Progenitor cell of endocrine pancreas (in vitro differentiated cells): ENCODE results near the gene CDH11. TPM values are rescaled to one million over a fixed set of nuclear protein-coding genes. Genes with fewer than 3 reads are reported as not detected.

ENCODE experiments used
- DNase-seq: peaks from one replicate; pipeline ENCODE4 v3.0.0; 2021; ENCODE audit warnings: low spot score; ENCODE audit not compliant: unreplicated experiment
- H3K27ac Mint-ChIP-seq: 2 replicates; pipeline ENCODE4 v1.8.0; 2021; ENCODE audit warnings: mild to moderate bottlenecking, moderate library complexity, mixed read lengths
- H3K27me3 Mint-ChIP-seq: 2 replicates; pipeline ENCODE4 v1.8.0; 2021; ENCODE audit warnings: mixed read lengths
- H3K36me3 Mint-ChIP-seq: 2 replicates; pipeline ENCODE4 v1.8.0; 2022; ENCODE audit warnings: mixed read lengths; ENCODE audit not compliant: insufficient read depth
- H3K4me1 Mint-ChIP-seq: 2 replicates; pipeline ENCODE4 v1.8.0; 2021; ENCODE audit warnings: low read depth, mixed read lengths
- H3K4me3 Mint-ChIP-seq: 2 replicates; pipeline ENCODE4 v1.8.0; 2021; ENCODE audit warnings: low read depth, mild to moderate bottlenecking, moderate library complexity, mixed read lengths
- H3K9me3 Mint-ChIP-seq: 2 replicates; pipeline ENCODE4 v1.8.0; 2021; ENCODE audit warnings: low read depth, mixed read lengths
- total RNA-seq: library from RNA; stranded (reverse); gene quantifications from 2 replicates; pipeline ENCODE4 v1.2.1, GENCODE V29; 2021
- TF ChIP-seq, protein P1 (sequence below): fragments of 200-600 bp; sonication (generic); IDR thresholded peaks from one replicate; pipeline ENCODE4 v1.5.0; 2021; ENCODE audit warnings: antibody characterized with exemption, mild to moderate bottlenecking; ENCODE audit not compliant: unreplicated experiment

CDH11 gene
- total RNA-seq, 1 donor from 2014 or later = 6.0 TPM

DNA sequence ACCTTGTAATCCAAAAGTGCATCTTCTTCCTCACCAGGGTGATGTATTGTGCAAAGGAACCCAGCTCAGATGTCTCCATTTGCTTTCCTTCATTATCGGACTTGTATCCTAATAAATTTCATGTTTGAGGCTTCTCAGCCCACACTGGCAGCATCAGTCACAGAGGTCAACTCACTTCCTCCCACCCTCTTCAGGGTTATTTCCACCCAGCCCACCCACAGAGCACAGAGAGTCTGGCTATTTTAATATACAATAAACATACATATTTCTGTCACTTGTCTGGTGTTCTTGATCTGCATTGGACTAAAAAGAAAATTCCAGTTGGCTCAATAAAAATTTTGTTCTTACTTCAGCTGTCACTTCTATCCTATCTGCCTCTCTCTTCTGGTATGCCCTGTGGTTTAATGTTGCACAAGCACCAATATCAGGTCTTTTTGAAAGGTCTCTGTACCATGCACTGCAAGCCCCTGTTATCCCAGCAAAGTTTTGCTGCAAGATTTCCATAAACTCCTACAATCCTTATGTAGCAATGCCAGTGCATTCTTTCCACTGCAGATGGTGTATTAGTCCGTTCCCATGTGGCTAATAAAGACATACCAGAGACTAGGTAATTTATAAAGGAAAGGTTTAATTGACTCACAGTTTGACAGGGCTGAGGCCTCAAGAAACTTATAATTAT, 201.8 kb downstream of the CDH11 start:
- TF ChIP-seq, protein P1, sequence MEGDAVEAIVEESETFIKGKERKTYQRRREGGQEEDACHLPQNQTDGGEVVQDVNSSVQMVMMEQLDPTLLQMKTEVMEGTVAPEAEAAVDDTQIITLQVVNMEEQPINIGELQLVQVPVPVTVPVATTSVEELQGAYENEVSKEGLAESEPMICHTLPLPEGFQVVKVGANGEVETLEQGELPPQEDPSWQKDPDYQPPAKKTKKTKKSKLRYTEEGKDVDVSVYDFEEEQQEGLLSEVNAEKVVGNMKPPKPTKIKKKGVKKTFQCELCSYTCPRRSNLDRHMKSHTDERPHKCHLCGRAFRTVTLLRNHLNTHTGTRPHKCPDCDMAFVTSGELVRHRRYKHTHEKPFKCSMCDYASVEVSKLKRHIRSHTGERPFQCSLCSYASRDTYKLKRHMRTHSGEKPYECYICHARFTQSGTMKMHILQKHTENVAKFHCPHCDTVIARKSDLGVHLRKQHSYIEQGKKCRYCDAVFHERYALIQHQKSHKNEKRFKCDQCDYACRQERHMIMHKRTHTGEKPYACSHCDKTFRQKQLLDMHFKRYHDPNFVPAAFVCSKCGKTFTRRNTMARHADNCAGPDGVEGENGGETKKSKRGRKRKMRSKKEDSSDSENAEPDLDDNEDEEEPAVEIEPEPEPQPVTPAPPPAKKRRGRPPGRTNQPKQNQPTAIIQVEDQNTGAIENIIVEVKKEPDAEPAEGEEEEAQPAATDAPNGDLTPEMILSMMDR = no peak
- peaks cover 16% of the 10 kb centered on the region for H3K27me3 Mint-ChIP-seq
- H3K9me3 Mint-ChIP-seq = no peaks in the 10 kb centered on the region
- no peaks in the 10 kb centered on the region for H3K36me3 Mint-ChIP-seq
- DNase-seq = no peak
- no peak overlapping the region for H3K4me3 Mint-ChIP-seq
- no peak overlapping the region for H3K27ac Mint-ChIP-seq
- no peaks in the 10 kb centered on the region for H3K4me1 Mint-ChIP-seq

DNA sequence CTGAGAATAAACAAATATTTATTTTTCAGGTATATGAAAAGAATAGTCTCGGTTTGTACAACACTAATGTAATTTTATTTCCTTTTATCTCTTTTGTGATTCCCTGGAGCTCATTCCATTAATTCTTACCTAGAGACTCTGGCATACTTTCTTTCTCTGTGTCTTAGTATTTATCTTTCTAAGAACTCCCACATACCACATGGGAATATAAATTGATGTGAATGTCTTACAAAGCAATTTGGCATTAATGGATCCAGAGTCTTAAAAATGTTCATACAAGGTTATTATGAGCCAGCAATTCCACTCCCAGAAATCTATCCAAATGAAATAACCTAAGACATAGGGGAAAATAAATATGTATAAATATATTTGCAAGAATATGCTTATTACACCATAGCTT, 202.7 kb downstream of the CDH11 start:
- Mint-ChIP-seq H3K4me1 (no peaks in the 10 kb centered on the region), H3K9me3 (no peaks in the 10 kb centered on the region), H3K4me3 (no peak overlapping the region), H3K27ac (no peak overlapping the region), H3K36me3 (no peaks in the 10 kb centered on the region), H3K27me3 (peaks cover 16% of the 10 kb centered on the region)
- TF ChIP-seq, protein P1 = no peak
- no peak for DNase-seq

DNA sequence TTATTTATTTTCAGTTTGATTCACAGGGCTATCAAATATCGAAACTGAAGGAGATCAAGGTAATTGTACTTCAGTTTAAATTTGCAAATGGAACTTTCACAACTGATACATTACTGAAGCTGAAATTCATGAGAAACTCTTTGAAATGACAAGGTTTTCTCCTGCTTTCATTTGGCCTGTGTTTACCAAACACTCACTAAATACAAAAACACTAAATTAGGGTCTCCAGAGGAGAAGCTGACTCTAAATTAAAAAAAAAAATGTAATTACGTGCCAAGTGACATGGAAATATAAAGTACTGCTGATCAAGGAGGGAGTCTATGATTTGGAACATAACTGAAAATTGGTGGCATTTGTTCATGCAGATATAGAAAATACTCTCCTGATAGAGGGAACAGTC, 205.8 kb downstream of the CDH11 start:
- TF ChIP-seq, protein P1 = no peak
- Mint-ChIP-seq H3K4me3 (no peak overlapping the region), H3K27ac (no peak overlapping the region), H3K9me3 (no peaks in the 10 kb centered on the region), H3K36me3 (no peaks in the 10 kb centered on the region), H3K27me3 (peaks cover 3% of the 10 kb centered on the region), H3K4me1 (no peaks in the 10 kb centered on the region)
- no peak for DNase-seq

DNA sequence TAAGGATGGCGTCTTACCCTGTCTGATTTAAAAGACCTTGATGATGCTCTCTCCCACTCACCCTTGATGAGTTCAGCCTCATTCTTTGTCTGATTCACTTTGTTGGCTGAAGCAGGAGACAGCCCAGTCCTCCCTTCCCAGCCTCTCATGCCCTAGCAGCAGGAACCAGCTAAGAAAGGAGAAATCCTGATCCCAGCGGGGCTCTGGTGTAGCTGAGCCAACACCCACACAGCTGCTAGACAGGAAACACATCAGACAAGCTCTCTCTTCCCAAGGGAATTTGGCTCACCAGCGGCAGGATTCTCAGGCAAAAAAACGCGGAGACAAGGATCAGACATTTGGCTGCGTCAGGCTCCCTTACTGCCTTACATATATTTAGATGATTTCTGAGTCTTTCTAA, 211.5 kb downstream of the CDH11 start:
- TF ChIP-seq, protein P1 = no peak
- Mint-ChIP-seq H3K27me3 (no peaks in the 10 kb centered on the region), H3K9me3 (no peaks in the 10 kb centered on the region), H3K4me1 (no peaks in the 10 kb centered on the region), H3K4me3 (no peak overlapping the region), H3K27ac (no peak overlapping the region), H3K36me3 (no peaks in the 10 kb centered on the region)
- DNase-seq = no peak

DNA sequence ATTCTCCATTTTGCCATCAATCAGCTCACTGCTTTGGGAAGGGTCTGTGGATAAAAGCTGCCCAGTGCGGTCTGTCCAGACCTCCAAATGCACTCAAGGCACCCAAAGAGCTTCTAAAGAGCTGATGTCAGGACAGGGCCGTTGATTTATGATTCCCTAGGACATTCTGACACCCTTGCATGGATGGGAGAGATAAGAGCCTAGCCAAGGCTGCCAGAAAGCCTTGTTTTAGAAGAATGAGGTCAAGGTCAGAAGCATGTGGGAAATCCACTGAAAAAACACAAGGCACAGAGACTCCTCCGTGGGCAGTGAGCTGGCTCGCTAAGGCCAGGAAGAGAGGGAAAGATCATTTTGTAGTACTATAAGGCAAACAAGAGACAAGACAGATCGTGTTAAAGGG, 214.0 kb downstream of the CDH11 start:
- H3K36me3 Mint-ChIP-seq = no peaks in the 10 kb centered on the region
- H3K4me1 Mint-ChIP-seq = no peaks in the 10 kb centered on the region
- no peak overlapping the region for H3K27ac Mint-ChIP-seq
- H3K27me3 Mint-ChIP-seq = no peaks in the 10 kb centered on the region
- H3K9me3 Mint-ChIP-seq = no peaks in the 10 kb centered on the region
- TF ChIP-seq, protein P1 = no peak
- DNase-seq = no peak
- no peak overlapping the region for H3K4me3 Mint-ChIP-seq
